ENCODE results near the gene SCAF8.
"Not testable (repeated sequence)": the region's sequence is repeated elsewhere in the genome, so short reads cannot be mapped to it uniquely, and the experiment has no call there.

The SCAF8 gene

GRCh38 chr6:154696661-154697060, 36.6 kb upstream of the SCAF8 start:
- TF ChIP-seq, protein P1, sequence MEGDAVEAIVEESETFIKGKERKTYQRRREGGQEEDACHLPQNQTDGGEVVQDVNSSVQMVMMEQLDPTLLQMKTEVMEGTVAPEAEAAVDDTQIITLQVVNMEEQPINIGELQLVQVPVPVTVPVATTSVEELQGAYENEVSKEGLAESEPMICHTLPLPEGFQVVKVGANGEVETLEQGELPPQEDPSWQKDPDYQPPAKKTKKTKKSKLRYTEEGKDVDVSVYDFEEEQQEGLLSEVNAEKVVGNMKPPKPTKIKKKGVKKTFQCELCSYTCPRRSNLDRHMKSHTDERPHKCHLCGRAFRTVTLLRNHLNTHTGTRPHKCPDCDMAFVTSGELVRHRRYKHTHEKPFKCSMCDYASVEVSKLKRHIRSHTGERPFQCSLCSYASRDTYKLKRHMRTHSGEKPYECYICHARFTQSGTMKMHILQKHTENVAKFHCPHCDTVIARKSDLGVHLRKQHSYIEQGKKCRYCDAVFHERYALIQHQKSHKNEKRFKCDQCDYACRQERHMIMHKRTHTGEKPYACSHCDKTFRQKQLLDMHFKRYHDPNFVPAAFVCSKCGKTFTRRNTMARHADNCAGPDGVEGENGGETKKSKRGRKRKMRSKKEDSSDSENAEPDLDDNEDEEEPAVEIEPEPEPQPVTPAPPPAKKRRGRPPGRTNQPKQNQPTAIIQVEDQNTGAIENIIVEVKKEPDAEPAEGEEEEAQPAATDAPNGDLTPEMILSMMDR (conservative IDR thresholded peaks at IDR 0.05; ENCODE audit: low read depth, low read length), result no peak
- DNase-seq (ENCODE audit: low read depth), result no peak
- no peak overlapping the region for H3K4me3 ChIP-seq (ENCODE audit: low read depth, low read length)

DNA sequence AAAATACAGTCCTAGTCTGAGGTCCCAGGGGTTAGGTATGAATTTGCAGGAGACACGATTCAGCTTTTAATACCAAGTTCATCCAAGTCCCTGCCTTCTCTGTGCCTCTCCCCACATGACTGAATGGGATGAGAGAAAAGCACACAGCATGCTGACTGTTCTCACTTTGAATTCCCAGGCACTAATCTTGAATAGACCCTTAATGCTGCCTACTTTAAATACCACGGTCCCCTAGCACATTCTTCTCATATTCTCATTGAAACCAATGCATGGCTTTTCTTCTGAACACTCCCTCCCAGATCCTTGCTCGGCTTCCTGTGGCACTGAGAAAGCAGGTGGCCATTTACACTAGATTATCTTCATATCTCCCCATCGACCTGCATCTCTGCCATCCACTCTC, 30.1 kb upstream of the SCAF8 start:
- TF ChIP-seq, protein P1 (conservative IDR thresholded peaks at IDR 0.05; ENCODE audit: low read depth, low read length), result no peak
- DNase-seq (ENCODE audit: low read depth), result no peak
- no peak overlapping the region for H3K4me3 ChIP-seq (ENCODE audit: low read depth, low read length)

- DNase-seq (ENCODE audit: low read depth), result peak; percentile 30
- TF ChIP-seq, protein P1 (conservative IDR thresholded peaks at IDR 0.05; ENCODE audit: low read depth, low read length), result peak; percentile 26
- no peak overlapping the region for H3K4me3 ChIP-seq (ENCODE audit: low read depth, low read length)
Measured at GRCh38 chr6:154705471-154706113, 27.6 kb upstream of the SCAF8 start.

DNA sequence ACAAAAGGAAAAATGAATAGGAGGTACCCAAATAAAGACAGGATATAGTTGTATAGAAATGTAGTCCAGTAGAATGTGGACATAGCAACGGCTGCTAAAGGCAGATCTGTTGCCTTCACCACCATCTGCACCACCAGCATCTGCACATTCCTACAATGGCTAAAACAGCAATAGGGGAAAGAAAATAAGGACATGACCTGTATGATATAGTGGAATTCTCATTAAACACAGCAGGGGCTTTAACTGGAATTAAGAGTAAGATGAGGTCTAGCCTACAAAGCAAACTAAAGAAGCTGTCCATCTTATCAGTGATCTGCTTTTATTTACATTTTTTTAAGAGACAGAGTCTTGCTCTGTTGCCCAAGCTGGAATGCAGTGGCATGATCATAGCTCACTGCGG, 26.8 kb upstream of the SCAF8 start:
- TF ChIP-seq, protein P1 (conservative IDR thresholded peaks at IDR 0.05; ENCODE audit: low read depth, low read length), result no peak
- no peak overlapping the region for H3K4me3 ChIP-seq (ENCODE audit: low read depth, low read length)
- DNase-seq (ENCODE audit: low read depth), result no peak

DNA sequence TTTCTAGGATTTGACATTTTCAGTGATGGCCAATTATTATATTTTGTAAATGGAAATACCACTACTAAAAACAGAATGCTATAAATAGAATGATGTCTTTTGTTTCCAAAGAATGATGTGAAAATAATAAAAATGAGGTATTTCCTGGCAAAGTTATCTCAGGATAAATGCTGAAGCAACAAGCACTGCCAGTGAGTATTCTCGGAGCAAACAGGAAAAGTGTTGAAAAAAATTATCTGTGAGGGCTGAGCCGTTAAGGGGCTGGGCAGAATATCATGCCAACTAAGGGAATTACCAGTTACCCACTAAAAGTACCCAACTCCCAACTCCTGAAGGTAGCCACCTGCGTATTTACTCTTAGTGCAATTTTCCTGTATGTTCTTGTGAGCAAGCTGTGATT, 23.6 kb upstream of the SCAF8 start:
- no peak for DNase-seq (ENCODE audit: low read depth)
- TF ChIP-seq, protein P1 (conservative IDR thresholded peaks at IDR 0.05; ENCODE audit: low read depth, low read length), result no peak
- H3K4me3 ChIP-seq (ENCODE audit: low read depth, low read length), result no peak overlapping the region

GRCh38 chr6:154710689-154711088, 22.5 kb upstream of the SCAF8 start:
- DNase-seq (ENCODE audit: low read depth), result no peak
- TF ChIP-seq, protein P1 (conservative IDR thresholded peaks at IDR 0.05; ENCODE audit: low read depth, low read length), result no peak

GRCh38 chr6:154715446-154715845, 17.8 kb upstream of the SCAF8 start:
- no peak overlapping the region for H3K4me3 ChIP-seq (ENCODE audit: low read depth, low read length)
- TF ChIP-seq, protein P1 (conservative IDR thresholded peaks at IDR 0.05; ENCODE audit: low read depth, low read length), result no peak
- DNase-seq (ENCODE audit: low read depth), result no peak

More at GRCh38 chr6:154710689-154711088, 22.5 kb upstream of the SCAF8 start:
- H3K4me3 ChIP-seq (ENCODE audit: low read depth, low read length), result no peak overlapping the region

GRCh38 chr6:154716350-154716749, 16.9 kb upstream of the SCAF8 start:
- not testable (repeated sequence) for DNase-seq (ENCODE audit: low read depth); H3K4me3 ChIP-seq (ENCODE audit: low read depth, low read length)
